Measurements from ENCODE around the gene CPT1A.

DNA sequence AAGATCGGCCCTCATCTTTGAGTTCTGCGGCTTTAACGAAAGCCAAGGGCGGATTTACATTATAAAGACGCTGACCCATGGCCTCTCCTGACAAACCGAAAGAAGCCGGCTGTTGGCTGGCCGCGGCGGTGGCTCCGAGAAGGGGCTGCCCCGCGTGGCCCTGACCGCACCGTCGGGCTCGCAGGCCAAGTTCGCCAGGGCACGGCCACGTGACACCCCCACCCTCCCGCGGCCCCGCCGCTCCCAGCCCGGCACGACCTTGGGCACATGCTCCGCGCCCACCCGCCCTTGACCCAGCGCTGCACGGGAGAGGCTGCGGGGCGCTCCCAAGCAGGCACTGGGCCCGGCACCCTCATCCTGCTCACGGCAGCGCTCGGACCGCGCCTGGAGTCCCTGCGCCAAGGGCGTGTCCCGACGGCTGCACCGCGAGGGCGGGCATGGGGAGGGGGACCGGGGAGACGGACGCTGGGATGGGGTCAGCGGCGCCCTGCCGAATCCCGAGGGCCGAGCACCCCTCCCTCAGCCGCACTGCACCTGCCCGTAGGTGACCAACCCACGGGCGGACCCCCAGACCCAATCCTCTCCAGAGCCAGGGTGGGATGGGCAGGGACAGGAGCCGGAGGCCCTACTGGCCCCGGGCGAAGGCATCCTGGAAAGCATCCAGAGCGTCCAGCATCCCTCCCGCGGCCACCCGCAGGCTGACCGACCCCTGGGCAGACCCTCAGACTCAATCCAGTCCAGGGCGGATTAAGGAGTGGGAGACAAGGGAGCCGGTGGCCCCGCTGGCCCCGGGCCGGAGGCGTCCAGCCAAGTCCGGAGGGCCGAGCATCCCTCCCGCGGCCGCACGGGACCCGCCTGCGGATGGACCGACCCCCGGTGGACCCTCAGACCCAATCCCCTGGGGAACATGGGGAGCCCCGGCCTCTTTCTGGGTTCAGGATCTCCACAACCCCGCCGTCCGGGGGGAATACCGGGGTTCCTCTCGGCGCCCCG is 759 bp downstream of the CPT1A start:
- TF ChIP-seq, protein P1, sequence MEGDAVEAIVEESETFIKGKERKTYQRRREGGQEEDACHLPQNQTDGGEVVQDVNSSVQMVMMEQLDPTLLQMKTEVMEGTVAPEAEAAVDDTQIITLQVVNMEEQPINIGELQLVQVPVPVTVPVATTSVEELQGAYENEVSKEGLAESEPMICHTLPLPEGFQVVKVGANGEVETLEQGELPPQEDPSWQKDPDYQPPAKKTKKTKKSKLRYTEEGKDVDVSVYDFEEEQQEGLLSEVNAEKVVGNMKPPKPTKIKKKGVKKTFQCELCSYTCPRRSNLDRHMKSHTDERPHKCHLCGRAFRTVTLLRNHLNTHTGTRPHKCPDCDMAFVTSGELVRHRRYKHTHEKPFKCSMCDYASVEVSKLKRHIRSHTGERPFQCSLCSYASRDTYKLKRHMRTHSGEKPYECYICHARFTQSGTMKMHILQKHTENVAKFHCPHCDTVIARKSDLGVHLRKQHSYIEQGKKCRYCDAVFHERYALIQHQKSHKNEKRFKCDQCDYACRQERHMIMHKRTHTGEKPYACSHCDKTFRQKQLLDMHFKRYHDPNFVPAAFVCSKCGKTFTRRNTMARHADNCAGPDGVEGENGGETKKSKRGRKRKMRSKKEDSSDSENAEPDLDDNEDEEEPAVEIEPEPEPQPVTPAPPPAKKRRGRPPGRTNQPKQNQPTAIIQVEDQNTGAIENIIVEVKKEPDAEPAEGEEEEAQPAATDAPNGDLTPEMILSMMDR (IDR thresholded peaks at IDR 0.05), result no peak
- peak; percentile 42 to 54 for TF ChIP-seq POLR2A (IDR thresholded peaks at IDR 0.05)

Measured in Peyer's patch (tissue), 4 donors.